ENCODE measurements around the gene CALCOCO1.
"Not testable (repeated sequence)": the region's sequence is repeated elsewhere in the genome, so short reads cannot be mapped to it uniquely, and the experiment has no call there.

CALCOCO1 gene, protein sequence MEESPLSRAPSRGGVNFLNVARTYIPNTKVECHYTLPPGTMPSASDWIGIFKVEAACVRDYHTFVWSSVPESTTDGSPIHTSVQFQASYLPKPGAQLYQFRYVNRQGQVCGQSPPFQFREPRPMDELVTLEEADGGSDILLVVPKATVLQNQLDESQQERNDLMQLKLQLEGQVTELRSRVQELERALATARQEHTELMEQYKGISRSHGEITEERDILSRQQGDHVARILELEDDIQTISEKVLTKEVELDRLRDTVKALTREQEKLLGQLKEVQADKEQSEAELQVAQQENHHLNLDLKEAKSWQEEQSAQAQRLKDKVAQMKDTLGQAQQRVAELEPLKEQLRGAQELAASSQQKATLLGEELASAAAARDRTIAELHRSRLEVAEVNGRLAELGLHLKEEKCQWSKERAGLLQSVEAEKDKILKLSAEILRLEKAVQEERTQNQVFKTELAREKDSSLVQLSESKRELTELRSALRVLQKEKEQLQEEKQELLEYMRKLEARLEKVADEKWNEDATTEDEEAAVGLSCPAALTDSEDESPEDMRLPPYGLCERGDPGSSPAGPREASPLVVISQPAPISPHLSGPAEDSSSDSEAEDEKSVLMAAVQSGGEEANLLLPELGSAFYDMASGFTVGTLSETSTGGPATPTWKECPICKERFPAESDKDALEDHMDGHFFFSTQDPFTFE

GRCh38 chr12:53727310-53728041 is at the start of gene CALCOCO1:
TSS of gene CALCOCO1 (minus strand) at chr12:53727452. CDS start at chr12:53725242, 2,210 bp downstream.
- in situ Hi-C loops (cut with MboI; ENCODE audit: low sequenced_read_pairs): no loop called here

DNA sequence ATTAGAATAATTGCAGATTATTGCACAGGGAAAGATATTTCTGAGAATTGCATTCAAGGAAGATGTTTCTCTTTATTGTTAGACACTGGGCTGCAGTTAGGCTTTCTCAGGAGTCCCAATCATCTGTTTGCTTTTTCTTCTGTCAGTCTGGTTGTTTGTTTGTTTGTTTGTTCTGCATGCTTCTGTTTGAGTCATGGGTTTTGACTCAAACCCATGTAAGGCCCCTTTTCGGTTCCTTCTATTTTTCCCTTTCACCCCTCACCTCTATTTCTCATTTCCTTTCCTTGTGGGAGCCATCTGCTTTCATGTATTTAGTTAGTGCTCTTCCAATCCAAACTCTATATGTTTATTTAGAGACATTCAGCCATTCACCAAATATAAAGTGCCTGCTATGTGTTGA is 49.6 kb upstream of the CALCOCO1 start:
- in situ Hi-C loops (cut with MboI; ENCODE audit: low sequenced_read_pairs): no loop called here

DNA sequence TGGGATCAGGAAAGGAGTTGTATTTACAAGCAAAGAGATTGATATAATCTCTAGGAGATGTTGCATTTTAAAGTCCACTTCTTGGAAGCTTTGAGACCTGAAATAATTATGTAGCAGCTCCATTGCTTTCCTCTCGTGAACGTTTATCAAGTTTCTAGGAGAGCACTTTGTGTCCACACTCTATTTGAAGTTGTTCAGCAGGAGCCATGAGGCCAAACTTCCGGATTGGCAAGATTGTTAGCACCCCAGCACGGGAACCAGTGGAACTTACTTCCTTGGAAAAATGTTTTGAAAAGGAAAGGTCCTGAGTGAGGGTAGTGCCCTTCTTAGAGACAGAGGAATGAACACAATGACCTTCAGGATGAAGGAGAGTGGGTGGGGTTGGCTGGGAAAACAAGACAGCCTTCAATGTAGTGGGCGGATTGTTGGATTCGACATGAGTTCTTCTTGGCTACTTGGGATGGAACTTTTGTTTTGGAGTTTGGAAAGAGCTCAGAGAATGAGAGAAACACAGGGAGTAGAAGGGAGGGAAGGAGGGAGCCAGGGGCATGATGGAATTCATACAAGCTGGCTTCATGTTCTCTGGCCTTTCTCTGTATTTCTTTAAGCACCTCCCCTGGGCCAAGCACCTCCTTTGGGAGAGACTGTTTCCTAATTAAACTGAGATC is 48.4 kb upstream of the CALCOCO1 start:
- in situ Hi-C loops (cut with MboI; ENCODE audit: low sequenced_read_pairs): no loop called here

- in situ Hi-C loops (cut with MboI; ENCODE audit: low sequenced_read_pairs): no loop called here
Observed at GRCh38 chr12:53770281-53770680, 43.0 kb upstream of the CALCOCO1 start.

DNA sequence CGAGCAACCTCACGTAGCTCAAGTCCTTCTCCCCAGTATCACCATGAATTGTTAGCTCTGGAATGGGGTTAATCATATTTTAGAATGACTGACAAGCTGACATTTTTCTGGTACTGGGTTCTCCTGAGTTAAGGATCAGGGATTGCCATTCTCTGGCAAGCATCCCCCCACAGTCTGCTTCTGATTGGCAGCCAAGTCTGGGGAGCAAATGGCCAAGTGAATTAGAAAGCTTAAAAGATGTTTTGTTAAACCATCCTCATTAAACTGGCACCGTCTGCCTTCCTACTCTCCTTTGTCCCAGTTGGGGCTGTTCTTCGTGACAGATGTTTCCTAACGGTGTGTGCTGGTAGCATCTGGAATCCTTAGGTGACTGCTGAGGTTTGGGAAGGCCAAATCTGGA is 41.7 kb upstream of the CALCOCO1 start:
- in situ Hi-C loops (cut with MboI; ENCODE audit: low sequenced_read_pairs): no loop called here

DNA sequence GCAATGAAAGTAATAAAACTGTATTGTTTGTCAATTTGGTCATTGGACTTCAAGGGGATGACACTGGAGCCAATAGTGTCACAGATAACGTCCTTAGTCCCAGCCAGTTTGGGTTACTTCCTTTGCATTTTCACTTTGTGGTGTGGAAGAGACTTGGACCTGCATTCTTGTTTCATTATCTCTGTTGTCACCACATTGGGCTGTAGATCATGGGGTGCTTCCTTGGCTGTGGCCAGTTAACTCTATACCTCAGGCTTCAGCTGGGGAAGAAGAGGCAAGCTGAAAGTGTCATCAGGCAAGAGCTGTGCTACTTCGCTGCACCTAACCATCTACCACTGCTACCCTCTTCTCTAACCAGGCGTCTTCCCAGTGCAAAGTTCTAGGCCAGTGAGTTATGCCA is 39.6 kb upstream of the CALCOCO1 start:
- in situ Hi-C loops (cut with MboI; ENCODE audit: low sequenced_read_pairs): no loop called here

DNA sequence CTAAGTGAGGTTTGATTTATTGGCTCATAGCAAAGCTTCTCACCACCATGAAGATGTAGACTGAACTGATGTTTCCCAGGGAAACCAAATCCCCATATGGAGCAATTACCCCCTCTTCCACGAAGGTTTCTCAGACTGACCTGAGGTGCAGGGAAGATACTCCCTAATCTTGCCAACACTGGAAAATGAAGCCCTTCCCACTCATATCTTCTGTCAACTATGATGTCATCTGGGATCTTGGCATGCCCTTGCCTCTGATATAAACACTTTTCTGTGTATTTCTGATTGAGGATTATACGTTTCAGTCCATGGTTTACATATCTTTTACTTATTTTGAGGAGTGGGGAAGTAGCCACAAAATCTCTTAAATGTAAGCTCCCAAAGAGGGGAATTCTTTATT is 38.6 kb upstream of the CALCOCO1 start:
- in situ Hi-C loops (cut with MboI; ENCODE audit: low sequenced_read_pairs): no loop called here

DNA sequence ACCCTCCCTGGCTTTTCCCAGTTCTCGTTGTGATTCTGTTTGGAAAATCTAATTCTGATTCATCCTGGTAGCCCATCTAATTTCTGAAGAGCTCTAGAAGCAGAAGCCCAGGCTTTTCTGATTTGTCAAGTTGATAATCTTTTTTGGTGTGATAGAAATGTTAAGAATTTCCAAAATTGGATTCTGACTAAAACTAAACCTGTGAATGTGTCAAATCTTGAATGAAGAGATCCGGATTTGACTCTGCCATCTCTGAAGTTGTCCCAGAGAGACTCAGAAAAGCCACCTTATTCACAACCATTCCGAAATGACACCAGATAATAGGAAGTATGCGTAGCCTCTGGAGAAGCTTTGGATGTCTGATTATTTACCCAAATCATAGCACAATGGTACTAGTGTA is 37.4 kb upstream of the CALCOCO1 start:
- in situ Hi-C loops (cut with MboI; ENCODE audit: low sequenced_read_pairs): no loop called here

- in situ Hi-C loops (cut with MboI; ENCODE audit: low sequenced_read_pairs): not testable (repeated sequence)
Observed at GRCh38 chr12:53762793-53763192, 35.5 kb upstream of the CALCOCO1 start.

DNA sequence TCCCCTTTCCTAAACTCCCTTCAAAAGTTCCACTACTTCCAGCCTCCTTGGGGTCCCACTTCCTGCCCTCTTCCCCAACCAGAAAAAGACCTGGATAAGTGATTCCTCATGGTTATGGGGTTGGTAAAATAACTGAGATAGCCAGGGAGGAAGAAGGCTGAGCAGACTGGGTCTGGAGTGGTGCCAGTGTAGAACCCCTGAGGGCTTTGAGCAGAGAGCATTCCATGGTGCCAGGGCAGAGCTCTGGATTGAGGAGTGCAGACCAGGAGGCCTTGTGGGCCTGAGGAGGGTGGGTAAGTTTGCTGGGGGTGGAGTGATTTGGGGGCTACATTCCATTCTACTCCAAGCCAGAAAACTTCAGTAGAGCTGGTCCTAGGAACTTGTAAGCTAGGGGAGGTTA is 34.1 kb upstream of the CALCOCO1 start:
- in situ Hi-C loops (cut with MboI; ENCODE audit: low sequenced_read_pairs): no loop called here

DNA sequence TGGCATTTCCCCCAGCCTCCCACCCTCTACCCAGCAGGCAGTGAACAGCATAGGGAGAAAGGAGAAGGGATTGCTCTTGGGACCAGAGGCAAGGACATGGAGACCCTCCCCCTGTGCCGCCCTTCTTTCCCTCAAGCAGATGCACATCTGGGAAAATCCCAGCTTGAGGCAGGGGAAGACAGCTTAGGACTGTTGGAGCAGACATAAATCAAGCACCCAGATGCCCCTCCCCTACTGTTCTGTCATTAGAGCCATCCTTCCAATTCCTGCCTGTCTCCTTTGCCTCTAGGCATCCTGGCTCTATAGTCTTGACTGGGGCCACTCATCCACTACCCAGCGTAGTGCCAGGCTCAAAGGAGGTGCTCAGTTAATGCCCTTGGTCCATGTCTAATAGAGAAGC is 32.0 kb upstream of the CALCOCO1 start:
- in situ Hi-C loops (cut with MboI; ENCODE audit: low sequenced_read_pairs): no loop called here

DNA sequence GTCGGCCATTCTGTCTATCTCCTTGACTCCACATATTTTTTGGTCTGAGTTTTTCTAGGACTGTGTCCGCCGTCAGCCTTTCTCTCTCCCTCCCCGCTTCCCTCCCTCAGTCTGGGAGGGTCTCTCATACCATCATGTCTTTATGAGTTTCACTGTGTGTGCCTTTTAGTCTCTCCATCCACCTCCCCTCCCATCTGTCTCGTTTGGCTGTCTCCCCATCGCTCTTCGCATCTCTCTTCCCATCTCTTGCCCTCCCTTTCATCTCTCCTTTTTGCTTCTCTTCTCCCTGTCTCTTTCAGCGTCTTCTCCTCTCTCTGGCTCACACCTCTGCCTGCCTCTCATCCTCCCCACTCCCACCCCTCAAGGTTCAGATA is 31.5 kb upstream of the CALCOCO1 start:
- in situ Hi-C loops (cut with MboI; ENCODE audit: low sequenced_read_pairs): no loop called here

GRCh38 chr12:53758081-53758729 is 31.0 kb upstream of the CALCOCO1 start:
- in situ Hi-C loops (cut with MboI; ENCODE audit: low sequenced_read_pairs): no loop called here

GRCh38 chr12:53757101-53757770 is 30.0 kb upstream of the CALCOCO1 start:
- in situ Hi-C loops (cut with MboI; ENCODE audit: low sequenced_read_pairs): no loop called here

GRCh38 chr12:53756300-53757100 is 29.2 kb upstream of the CALCOCO1 start:
- in situ Hi-C loops (cut with MboI; ENCODE audit: low sequenced_read_pairs): no loop called here

- in situ Hi-C loops (cut with MboI; ENCODE audit: low sequenced_read_pairs): no loop called here
Observed at GRCh38 chr12:53755893-53756292, 28.6 kb upstream of the CALCOCO1 start.

DNA sequence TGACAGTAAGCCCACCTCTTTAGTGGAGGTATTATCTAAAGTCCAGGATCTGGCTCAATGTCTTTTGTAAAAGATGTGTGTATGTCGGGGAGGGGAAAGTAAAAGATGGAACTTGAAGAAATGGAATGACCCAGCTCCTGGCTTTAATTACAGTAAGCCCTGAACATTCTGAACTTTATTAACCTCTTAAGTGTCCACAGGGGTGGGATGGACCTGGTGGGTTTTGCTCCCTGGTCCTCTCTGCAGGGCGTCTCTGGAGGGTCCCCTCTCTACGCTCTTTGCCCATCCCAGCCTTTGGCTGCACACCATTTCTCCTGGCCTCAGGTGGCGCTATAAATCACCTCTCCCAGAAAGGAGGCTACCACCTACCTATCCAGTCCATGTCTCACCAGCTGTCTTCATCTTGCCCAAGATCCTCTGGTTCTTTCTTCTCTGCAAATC is 28.2 kb upstream of the CALCOCO1 start:
- in situ Hi-C loops (cut with MboI; ENCODE audit: low sequenced_read_pairs): no loop called here

- in situ Hi-C loops (cut with MboI; ENCODE audit: low sequenced_read_pairs): no loop called here
Observed at GRCh38 chr12:53754633-53755264, 27.5 kb upstream of the CALCOCO1 start.

- in situ Hi-C loops (cut with MboI; ENCODE audit: low sequenced_read_pairs): no loop called here
Observed at GRCh38 chr12:53754188-53754585, 26.9 kb upstream of the CALCOCO1 start.

Data from hTERT RPE-1 (cell line).